ENCODE results near the gene MALAT1.

The MALAT1 gene

GRCh38 chr11:65504674-65505465 is 6.0 kb downstream of the MALAT1 start:
- no peak overlapping the region for H2AFZ ChIP-seq (ENCODE audit: low read length)
- H3K9ac ChIP-seq (ENCODE audit: low read length) = peak overlapping the region; percentile 100
- peak overlapping the region; percentile 94 for H3K27ac ChIP-seq (ENCODE audit: low read length)
- no peaks in the 10 kb centered on the region for H3K27me3 ChIP-seq (replicated peaks; ENCODE audit: insufficient read depth, low read length)
- H3K79me2 ChIP-seq (ENCODE audit: low read length) = peaks cover 73% of the 10 kb centered on the region
- peak overlapping the region; percentile 67 for H3K4me2 ChIP-seq (ENCODE audit: low read depth, low read length)
- H4K20me1 ChIP-seq (ENCODE audit: insufficient read depth, low read length) = peaks cover 64% of the 10 kb centered on the region
- no peaks in the 10 kb centered on the region for H3K9me3 ChIP-seq (replicated peaks; ENCODE audit: insufficient read depth, low read length)
- peak; percentile 36 for DNase-seq
- peaks cover 37% of the 10 kb centered on the region for H3K36me3 ChIP-seq (replicated peaks; ENCODE audit: insufficient read depth, low read length)
- H3K4me1 ChIP-seq (ENCODE audit: low read length) = peaks cover 36% of the 10 kb centered on the region
- no peaks in the 10 kb centered on the region for H3K9me2 ChIP-seq (replicated peaks; ENCODE audit: insufficient read depth, low read length)
- peaks cover 96% of the 10 kb centered on the region for H3F3A ChIP-seq (ENCODE audit: insufficient read depth, low read length)
- peak overlapping the region; percentile 86 for H3K4me3 ChIP-seq (ENCODE audit: low read length)
- TF ChIP-seq CTCF (IDR thresholded peaks at IDR 0.05; ENCODE audit: low read length) (no peak), EZH2 (optimal IDR thresholded peaks at IDR 0.05; ENCODE audit: low read depth, low read length) (no peak), EZH2phosphoT487 (IDR thresholded peaks at IDR 0.05; ENCODE audit: low read length) (no peak)

- H3K9me2 ChIP-seq (replicated peaks; ENCODE audit: insufficient read depth, low read length) = no peaks in the 10 kb centered on the region
- H2AFZ ChIP-seq (ENCODE audit: low read length) = no peak overlapping the region
- peak; percentile 46 for DNase-seq
- peak overlapping the region; percentile 100 for H3K9ac ChIP-seq (ENCODE audit: low read length)
- TF ChIP-seq CTCF (IDR thresholded peaks at IDR 0.05; ENCODE audit: low read length) = no peak
- TF ChIP-seq EZH2phosphoT487 (IDR thresholded peaks at IDR 0.05; ENCODE audit: low read length) = no peak
- TF ChIP-seq EZH2 (optimal IDR thresholded peaks at IDR 0.05; ENCODE audit: low read depth, low read length) = no peak
- peak overlapping the region; percentile 67 for H3K4me2 ChIP-seq (ENCODE audit: low read depth, low read length)
- H3K27me3 ChIP-seq (replicated peaks; ENCODE audit: insufficient read depth, low read length) = no peaks in the 10 kb centered on the region
- H3K79me2 ChIP-seq (ENCODE audit: low read length) = peaks cover 65% of the 10 kb centered on the region
- H3K27ac ChIP-seq (ENCODE audit: low read length) = peak overlapping the region; percentile 94; the same call in 1 of the 2 replicates
- H3F3A ChIP-seq (ENCODE audit: insufficient read depth, low read length) = peaks cover 96% of the 10 kb centered on the region
- peaks cover 56% of the 10 kb centered on the region for H4K20me1 ChIP-seq (ENCODE audit: insufficient read depth, low read length)
- peaks cover 36% of the 10 kb centered on the region for H3K4me1 ChIP-seq (ENCODE audit: low read length)
- H3K9me3 ChIP-seq (replicated peaks; ENCODE audit: insufficient read depth, low read length) = no peaks in the 10 kb centered on the region
- H3K4me3 ChIP-seq (ENCODE audit: low read length) = peak overlapping the region; percentile 86
- peaks cover 31% of the 10 kb centered on the region for H3K36me3 ChIP-seq (replicated peaks; ENCODE audit: insufficient read depth, low read length)
Observed at GRCh38 chr11:65505466-65506289, 6.8 kb downstream of the MALAT1 start.

GRCh38 chr11:65506290-65506771 is 7.5 kb downstream of the MALAT1 start:
- DNase-seq = peak; percentile 34
- Histone ChIP-seq H3K27ac (ENCODE audit: low read length) (peak overlapping the region; percentile 94), H4K20me1 (ENCODE audit: insufficient read depth, low read length) (peaks cover 50% of the 10 kb centered on the region), H3K9me2 (replicated peaks; ENCODE audit: insufficient read depth, low read length) (no peaks in the 10 kb centered on the region), H3K79me2 (ENCODE audit: low read length) (peaks cover 59% of the 10 kb centered on the region), H3K4me1 (ENCODE audit: low read length) (peaks cover 36% of the 10 kb centered on the region), H3K9me3 (replicated peaks; ENCODE audit: insufficient read depth, low read length) (no peaks in the 10 kb centered on the region), H3K36me3 (replicated peaks; ENCODE audit: insufficient read depth, low read length) (peaks cover 27% of the 10 kb centered on the region), H3K4me2 (ENCODE audit: low read depth, low read length) (peak overlapping the region; percentile 67; the same call in 1 of the 2 replicates), H2AFZ (ENCODE audit: low read length) (no peak overlapping the region), H3F3A (ENCODE audit: insufficient read depth, low read length) (peaks cover 90% of the 10 kb centered on the region), H3K4me3 (ENCODE audit: low read length) (peak overlapping the region; percentile 6; the same call in 1 of the 2 replicates), H3K9ac (ENCODE audit: low read length) (peak overlapping the region; percentile 100; the same call in 1 of the 2 replicates), H3K27me3 (replicated peaks; ENCODE audit: insufficient read depth, low read length) (no peaks in the 10 kb centered on the region)
- TF ChIP-seq EZH2phosphoT487 (IDR thresholded peaks at IDR 0.05; ENCODE audit: low read length) (no peak), CTCF (IDR thresholded peaks at IDR 0.05; ENCODE audit: low read length) (no peak), EZH2 (optimal IDR thresholded peaks at IDR 0.05; ENCODE audit: low read depth, low read length) (no peak)

Measured in MM.1S (cell line).